ENCODE data around the gene CDH9.

DNA sequence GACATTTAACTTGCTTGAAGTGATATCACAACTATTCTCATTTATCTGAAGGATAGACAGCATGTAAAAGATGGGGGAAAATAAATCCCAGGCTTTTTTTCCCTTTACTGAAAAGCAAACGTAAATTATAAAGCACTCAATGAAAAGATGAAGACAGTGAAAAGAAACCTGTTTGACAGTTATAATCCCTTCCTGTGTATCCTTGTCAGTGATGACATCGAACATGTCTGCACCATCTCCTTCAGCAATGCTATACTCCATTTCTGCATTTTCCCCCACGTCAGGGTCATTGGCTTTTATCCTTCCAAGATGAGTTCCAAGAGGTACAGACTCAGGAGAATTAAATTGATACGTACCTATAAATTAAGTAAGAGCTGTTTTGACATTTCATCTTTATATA, 134.9 kb downstream of the CDH9 start:
- TF ChIP-seq, protein P1, sequence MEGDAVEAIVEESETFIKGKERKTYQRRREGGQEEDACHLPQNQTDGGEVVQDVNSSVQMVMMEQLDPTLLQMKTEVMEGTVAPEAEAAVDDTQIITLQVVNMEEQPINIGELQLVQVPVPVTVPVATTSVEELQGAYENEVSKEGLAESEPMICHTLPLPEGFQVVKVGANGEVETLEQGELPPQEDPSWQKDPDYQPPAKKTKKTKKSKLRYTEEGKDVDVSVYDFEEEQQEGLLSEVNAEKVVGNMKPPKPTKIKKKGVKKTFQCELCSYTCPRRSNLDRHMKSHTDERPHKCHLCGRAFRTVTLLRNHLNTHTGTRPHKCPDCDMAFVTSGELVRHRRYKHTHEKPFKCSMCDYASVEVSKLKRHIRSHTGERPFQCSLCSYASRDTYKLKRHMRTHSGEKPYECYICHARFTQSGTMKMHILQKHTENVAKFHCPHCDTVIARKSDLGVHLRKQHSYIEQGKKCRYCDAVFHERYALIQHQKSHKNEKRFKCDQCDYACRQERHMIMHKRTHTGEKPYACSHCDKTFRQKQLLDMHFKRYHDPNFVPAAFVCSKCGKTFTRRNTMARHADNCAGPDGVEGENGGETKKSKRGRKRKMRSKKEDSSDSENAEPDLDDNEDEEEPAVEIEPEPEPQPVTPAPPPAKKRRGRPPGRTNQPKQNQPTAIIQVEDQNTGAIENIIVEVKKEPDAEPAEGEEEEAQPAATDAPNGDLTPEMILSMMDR (IDR thresholded peaks at IDR 0.05 in 4 of 5, conservative IDR thresholded peaks at IDR 0.05 in 1 of 5) = no peak
- no peak for TF ChIP-seq POLR2A (IDR thresholded peaks at IDR 0.05)
